Sigmoid colon (tissue), 7 donors: ENCODE data around the gene FRMPD4. TPM values are rescaled to one million over a fixed set of nuclear protein-coding genes. Genes with fewer than 3 reads are reported as not detected.

ENCODE experiments used
- DNase-seq: peaks from one replicate; pipeline ENCODE4 v3.0.0-alpha.2; 2019
- H3K27ac ChIP-seq, 4 donors: fragments of 200-600 bp; sonication (generic); one replicate each; pipeline ENCODE4 v1.5.1; 2016 to 2019; ENCODE audit warnings: mild to moderate bottlenecking in 1 of 4
- H3K27me3 ChIP-seq, 3 donors: fragments of 200-600 bp; sonication (generic); one replicate each; pipeline ENCODE4 v1.5.1; 2019; ENCODE audit warnings: mild to moderate bottlenecking in 1 of 3
- H3K36me3 ChIP-seq, 4 donors: fragments of 200-600 bp; sonication (generic); one replicate each; pipeline ENCODE4 v1.5.1; 2016 to 2019
- H3K4me1 ChIP-seq, 4 donors: fragments of 200-600 bp; sonication (generic); one replicate each; pipeline ENCODE4 v1.5.1; 2017 to 2019
- H3K4me3 ChIP-seq, 4 donors: fragments of 200-600 bp; sonication (generic); one replicate each; pipeline ENCODE4 v1.5.1; 2017 to 2019; ENCODE audit warnings: mild to moderate bottlenecking in 2 of 4, moderate library complexity in 1 of 4
- H3K9me3 ChIP-seq, 4 donors: fragments of 200-600 bp in 3 of 4; sonication (generic) in 3 of 4; one replicate each; pipeline versions ENCODE4 v1.5.1 to v1.6.1; 2013 to 2019
- EP300 ChIP-seq, 4 donors: sonication (generic); formaldehyde crosslinking; IDR thresholded peaks; one replicate each; pipeline ENCODE4 v1.6.1; 2017; ENCODE audit warnings: antibody characterized with exemption in 4 of 4
- POLR2A ChIP-seq, 2 donors: fragments of 450-650 bp; IDR thresholded peaks; one replicate each; pipeline ENCODE4 v1.6.1; 2016; ENCODE audit warnings: antibody characterized with exemption in 2 of 2, mild to moderate bottlenecking in 2 of 2, moderate library complexity in 2 of 2
- POLR2AphosphoS5 ChIP-seq, 4 donors: sonication (generic); formaldehyde crosslinking; IDR thresholded peaks; one replicate each; pipeline ENCODE4 v1.6.1; 2017; ENCODE audit warnings: antibody characterized with exemption in 4 of 4
- WGBS, 2 donors: extraction: QIAGEN DNeasy Blood & Tissue Kit; methylation state at CpG; one replicate each; pipeline ENCODE4 v1.1.7; 2013; 5-methylcytosine and 5-hydroxymethylcytosine counted together
- intact Hi-C: fragments of 100-400 bp; cut with DNase I; formaldehyde crosslinking; loops from one replicate; pipeline ENCODE4 v1.15.1; 2023
- polyA plus RNA-seq, 3 donors: library from polyadenylated mRNA; stranded (reverse); fragments of 200-250 nt; gene quantifications; one replicate each; pipeline ENCODE4 v1.2.3, GENCODE V29; 2013
- total RNA-seq, 4 donors: library from RNA; depleted of rRNA; stranded (reverse); fragments of >200 nt; gene quantifications; one replicate each; pipeline ENCODE4 v1.1.0, GENCODE V29; 2016
- TF ChIP-seq, protein P1 (sequence below), 4 experiments: fragments of 450-650 bp in 3 of 4; fragments of 200-600 bp in 1 of 4; IDR thresholded peaks; one replicate each; pipeline ENCODE4 v1.5.1; 2016 to 2019; ENCODE audit warnings: antibody characterized with exemption in 4 of 4, mild to moderate bottlenecking in 3 of 4, moderate library complexity in 2 of 4
- donor health status: healthy with polysubstance abuse.
- donor health status: Bipolar disorder and iron deficiency.
- donor health status: healthy.

Gene FRMPD4
- total and polyA plus RNA-seq, 7 donors = 0.22 to 5.8 (median 2.9) TPM; not detected in 2

- Histone ChIP-seq H3K27me3 (no peaks in the 10 kb centered on the region), H3K4me1 (peaks cover 0 to 4% (median 0%) of the 10 kb centered on the region in 4 donors), H3K27ac (no peak overlapping the region), H3K36me3 (no peaks in the 10 kb centered on the region), H3K4me3 (no peak overlapping the region), H3K9me3 (no peaks in the 10 kb centered on the region)
- TF ChIP-seq, protein P1, sequence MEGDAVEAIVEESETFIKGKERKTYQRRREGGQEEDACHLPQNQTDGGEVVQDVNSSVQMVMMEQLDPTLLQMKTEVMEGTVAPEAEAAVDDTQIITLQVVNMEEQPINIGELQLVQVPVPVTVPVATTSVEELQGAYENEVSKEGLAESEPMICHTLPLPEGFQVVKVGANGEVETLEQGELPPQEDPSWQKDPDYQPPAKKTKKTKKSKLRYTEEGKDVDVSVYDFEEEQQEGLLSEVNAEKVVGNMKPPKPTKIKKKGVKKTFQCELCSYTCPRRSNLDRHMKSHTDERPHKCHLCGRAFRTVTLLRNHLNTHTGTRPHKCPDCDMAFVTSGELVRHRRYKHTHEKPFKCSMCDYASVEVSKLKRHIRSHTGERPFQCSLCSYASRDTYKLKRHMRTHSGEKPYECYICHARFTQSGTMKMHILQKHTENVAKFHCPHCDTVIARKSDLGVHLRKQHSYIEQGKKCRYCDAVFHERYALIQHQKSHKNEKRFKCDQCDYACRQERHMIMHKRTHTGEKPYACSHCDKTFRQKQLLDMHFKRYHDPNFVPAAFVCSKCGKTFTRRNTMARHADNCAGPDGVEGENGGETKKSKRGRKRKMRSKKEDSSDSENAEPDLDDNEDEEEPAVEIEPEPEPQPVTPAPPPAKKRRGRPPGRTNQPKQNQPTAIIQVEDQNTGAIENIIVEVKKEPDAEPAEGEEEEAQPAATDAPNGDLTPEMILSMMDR (IDR thresholded peaks at IDR 0.05) = no peak
- TF ChIP-seq POLR2A (IDR thresholded peaks at IDR 0.05) (no peak), POLR2AphosphoS5 (IDR thresholded peaks at IDR 0.05) (no peak), EP300 (IDR thresholded peaks at IDR 0.05) (no peak)
- DNase-seq = no peak
- intact Hi-C loops = no loop called here
Measured at GRCh38 chrX:12396584-12396983, 258.3 kb downstream of the FRMPD4 start.

DNA sequence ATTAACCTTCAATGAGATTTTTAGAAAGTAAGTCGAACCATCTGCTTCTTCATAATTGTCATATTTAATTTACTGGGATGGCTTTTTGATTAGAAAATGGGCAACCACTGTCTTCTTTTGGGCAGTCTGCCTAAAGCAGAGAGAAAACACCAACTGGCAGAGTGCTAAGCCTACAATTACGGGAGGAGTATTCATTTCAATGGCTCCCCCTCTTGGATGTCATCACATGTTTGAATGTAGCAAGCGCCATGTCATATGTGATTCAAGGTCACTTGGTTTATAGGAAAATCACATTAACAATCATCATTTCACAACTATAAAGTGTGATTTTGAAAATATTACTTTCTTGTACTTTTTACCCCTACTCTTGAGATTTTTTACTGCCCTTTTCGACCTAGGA, 261.9 kb downstream of the FRMPD4 start:
- no peak overlapping the region for H3K4me3 ChIP-seq
- DNase-seq = no peak
- H3K27me3 ChIP-seq = no peaks in the 10 kb centered on the region
- intact Hi-C loops = no loop called here
- WGBS, 2 donors = 83 to 84% methylated on average over 4 of the region's 4 CpGs
- peaks cover 0 to 4% (median 0%) of the 10 kb centered on the region in 4 donors for H3K4me1 ChIP-seq
- H3K9me3 ChIP-seq = no peaks in the 10 kb centered on the region
- no peak for TF ChIP-seq POLR2AphosphoS5 (IDR thresholded peaks at IDR 0.05)
- TF ChIP-seq POLR2A (IDR thresholded peaks at IDR 0.05) = no peak
- no peak for TF ChIP-seq EP300 (IDR thresholded peaks at IDR 0.05)
- TF ChIP-seq, protein P1 (IDR thresholded peaks at IDR 0.05) = no peak
- H3K36me3 ChIP-seq = no peaks in the 10 kb centered on the region
- no peak overlapping the region for H3K27ac ChIP-seq

GRCh38 chrX:12401252-12401651, 263.0 kb downstream of the FRMPD4 start:
- Histone ChIP-seq H3K9me3 (no peaks in the 10 kb centered on the region), H3K36me3 (no peaks in the 10 kb centered on the region), H3K27me3 (no peaks in the 10 kb centered on the region), H3K4me1 (peaks cover 0 to 4% (median 0%) of the 10 kb centered on the region in 4 donors), H3K27ac (no peak overlapping the region), H3K4me3 (no peak overlapping the region)
- intact Hi-C loops = no loop called here
- DNase-seq = no peak
- TF ChIP-seq POLR2AphosphoS5 (IDR thresholded peaks at IDR 0.05) = peak in 2 of 4 donors; percentile 41 to 55
- TF ChIP-seq, protein P1 (IDR thresholded peaks at IDR 0.05) = no peak
- 56 to 76% methylated on average over 1 of the region's 1 CpG for WGBS, 2 donors

DNA sequence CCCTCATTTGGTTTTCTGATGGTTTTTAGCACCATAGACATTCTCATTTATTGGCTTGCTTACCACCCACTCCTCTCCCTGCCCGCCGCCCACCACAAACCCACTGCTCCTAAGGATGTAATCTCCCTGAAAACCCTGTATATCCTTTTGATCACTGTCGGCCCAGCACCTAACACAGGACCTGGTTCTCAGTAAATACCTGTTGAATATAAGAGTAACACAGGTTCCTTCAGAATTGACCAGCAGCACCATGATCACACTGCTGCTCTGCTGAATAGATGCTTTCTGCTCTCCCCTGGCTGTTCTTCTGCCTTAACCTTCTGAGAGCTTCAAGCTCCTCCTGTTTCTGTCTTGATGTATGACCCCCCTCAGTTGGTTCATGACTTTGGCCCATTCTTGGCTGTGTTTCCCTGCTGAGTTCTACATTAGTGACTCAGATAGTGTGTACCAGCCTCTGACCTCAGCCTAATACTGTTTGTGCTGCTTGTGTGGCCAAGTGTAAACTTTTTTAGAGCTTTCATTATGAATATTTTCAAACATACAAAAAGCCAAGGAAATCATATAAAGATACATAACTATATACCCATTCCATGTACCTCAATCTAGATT, 265.3 kb downstream of the FRMPD4 start:
- 88 to 93% methylated on average over 3 of the region's 3 CpGs for WGBS, 2 donors

More for the DNA sequence above, 265.3 kb downstream of the FRMPD4 start:
- no peak overlapping the region for H3K27ac ChIP-seq
- no peak overlapping the region for H3K4me3 ChIP-seq
- H3K36me3 ChIP-seq = no peaks in the 10 kb centered on the region
- H3K4me1 ChIP-seq = peaks cover 0 to 4% (median 0%) of the 10 kb centered on the region in 4 donors
- no peaks in the 10 kb centered on the region for H3K27me3 ChIP-seq
- intact Hi-C loops = no loop called here
- no peak for DNase-seq
- H3K9me3 ChIP-seq = no peaks in the 10 kb centered on the region
- TF ChIP-seq POLR2AphosphoS5 (IDR thresholded peaks at IDR 0.05) (no peak), POLR2A (IDR thresholded peaks at IDR 0.05) (no peak), EP300 (IDR thresholded peaks at IDR 0.05) (no peak)
- TF ChIP-seq, protein P1 (IDR thresholded peaks at IDR 0.05) = no peak
